ENCODE results near the gene SDCBP2. TPM values are rescaled to one million over a fixed set of nuclear protein-coding genes. Genes with fewer than 3 reads are reported as not detected.

Gene SDCBP2
- total RNA-seq, 1 donor from 2014 or later: 10.8 TPM

DNA sequence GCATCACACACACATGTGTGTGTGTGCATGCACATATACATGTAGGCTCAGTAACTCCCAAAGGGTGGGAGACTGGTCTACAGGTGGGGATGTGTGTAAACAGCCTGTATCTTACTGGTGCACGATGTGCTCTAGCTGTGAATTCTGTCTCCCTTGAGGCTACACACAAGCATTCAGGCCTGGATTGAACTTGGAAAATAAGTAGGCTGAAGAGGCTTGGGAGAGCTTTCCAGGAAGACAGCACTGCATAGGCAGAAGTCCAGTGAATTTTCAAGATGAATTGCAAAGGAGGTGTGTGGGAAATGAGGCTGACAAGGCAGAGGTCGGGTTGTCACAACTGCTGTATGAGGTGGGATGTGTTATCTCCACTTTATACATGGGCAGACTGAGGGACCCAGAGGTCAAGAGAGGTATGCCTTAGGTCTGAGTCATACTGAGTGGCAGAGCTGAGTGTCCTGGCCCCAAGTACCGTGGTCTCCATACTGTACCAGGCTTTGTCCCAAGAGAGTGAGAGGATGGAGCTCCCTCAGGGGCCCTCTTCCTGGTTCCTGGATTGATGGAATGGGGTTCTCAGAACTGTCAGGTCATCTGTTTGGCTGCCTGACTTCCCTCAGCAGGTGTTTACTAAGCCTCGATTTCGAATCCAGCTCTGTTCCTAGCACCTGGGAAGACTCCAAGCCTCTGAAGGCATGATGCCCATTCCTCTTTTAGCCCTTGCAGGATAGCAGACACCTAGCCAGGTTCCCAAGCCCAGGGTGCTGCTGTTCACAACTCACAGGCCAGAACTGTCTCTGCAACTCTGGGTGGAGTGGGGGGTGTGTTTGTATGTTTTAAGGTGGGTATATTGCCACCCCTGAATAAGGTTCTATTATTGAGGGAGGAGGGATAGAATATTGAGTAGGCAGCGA lies 48.5 kb downstream of the SDCBP2 start:
- Histone ChIP-seq H3K27me3 (ENCODE audit: low read depth) (no peaks in the 10 kb centered on the region), H3K36me3 (no peaks in the 10 kb centered on the region), H3K4me3 (no peak overlapping the region), H3K27ac (no peak overlapping the region), H3K9me3 (no peaks in the 10 kb centered on the region), H3K4me1 (no peaks in the 10 kb centered on the region)
- intact Hi-C loops (cut with DNase I): no loop called here
- ATAC-seq (peak in 1 of 2 donors; percentile 45), DNase-seq (no peak)
- no peak for TF ChIP-seq CTCF (IDR thresholded peaks at IDR 0.05)

- DNase-seq: no peak
- Histone ChIP-seq H3K36me3 (no peaks in the 10 kb centered on the region), H3K27me3 (ENCODE audit: low read depth) (no peaks in the 10 kb centered on the region), H3K9me3 (no peaks in the 10 kb centered on the region), H3K27ac (no peak overlapping the region), H3K4me1 (no peaks in the 10 kb centered on the region), H3K4me3 (no peak overlapping the region)
- intact Hi-C loops (cut with DNase I): no loop called here
- no peak for ATAC-seq
- TF ChIP-seq CTCF (IDR thresholded peaks at IDR 0.05): no peak
Observed at GRCh38 chr20:1278993-1279392, 49.9 kb downstream of the SDCBP2 start.

- Histone ChIP-seq H3K36me3 (no peaks in the 10 kb centered on the region), H3K27ac (no peak overlapping the region), H3K4me3 (no peak overlapping the region), H3K4me1 (no peaks in the 10 kb centered on the region), H3K9me3 (no peaks in the 10 kb centered on the region), H3K27me3 (ENCODE audit: low read depth) (no peaks in the 10 kb centered on the region)
- DNase-seq (no peak), ATAC-seq (no peak)
- intact Hi-C loops (cut with DNase I): no loop called here
- TF ChIP-seq CTCF (IDR thresholded peaks at IDR 0.05): no peak
Observed at GRCh38 chr20:1277529-1278322, 51.2 kb downstream of the SDCBP2 start.

GRCh38 chr20:1275919-1276318 lies 53.0 kb downstream of the SDCBP2 start:
- intact Hi-C loops (cut with DNase I): no loop called here
- no peak overlapping the region for H3K27ac ChIP-seq
- DNase-seq (no peak), ATAC-seq (no peak)
- no peak overlapping the region for H3K4me3 ChIP-seq
- no peaks in the 10 kb centered on the region for H3K9me3 ChIP-seq
- H3K36me3 ChIP-seq: no peaks in the 10 kb centered on the region
- no peak for TF ChIP-seq CTCF (IDR thresholded peaks at IDR 0.05)
- no peaks in the 10 kb centered on the region for H3K27me3 ChIP-seq (ENCODE audit: low read depth)
- no peaks in the 10 kb centered on the region for H3K4me1 ChIP-seq

DNA sequence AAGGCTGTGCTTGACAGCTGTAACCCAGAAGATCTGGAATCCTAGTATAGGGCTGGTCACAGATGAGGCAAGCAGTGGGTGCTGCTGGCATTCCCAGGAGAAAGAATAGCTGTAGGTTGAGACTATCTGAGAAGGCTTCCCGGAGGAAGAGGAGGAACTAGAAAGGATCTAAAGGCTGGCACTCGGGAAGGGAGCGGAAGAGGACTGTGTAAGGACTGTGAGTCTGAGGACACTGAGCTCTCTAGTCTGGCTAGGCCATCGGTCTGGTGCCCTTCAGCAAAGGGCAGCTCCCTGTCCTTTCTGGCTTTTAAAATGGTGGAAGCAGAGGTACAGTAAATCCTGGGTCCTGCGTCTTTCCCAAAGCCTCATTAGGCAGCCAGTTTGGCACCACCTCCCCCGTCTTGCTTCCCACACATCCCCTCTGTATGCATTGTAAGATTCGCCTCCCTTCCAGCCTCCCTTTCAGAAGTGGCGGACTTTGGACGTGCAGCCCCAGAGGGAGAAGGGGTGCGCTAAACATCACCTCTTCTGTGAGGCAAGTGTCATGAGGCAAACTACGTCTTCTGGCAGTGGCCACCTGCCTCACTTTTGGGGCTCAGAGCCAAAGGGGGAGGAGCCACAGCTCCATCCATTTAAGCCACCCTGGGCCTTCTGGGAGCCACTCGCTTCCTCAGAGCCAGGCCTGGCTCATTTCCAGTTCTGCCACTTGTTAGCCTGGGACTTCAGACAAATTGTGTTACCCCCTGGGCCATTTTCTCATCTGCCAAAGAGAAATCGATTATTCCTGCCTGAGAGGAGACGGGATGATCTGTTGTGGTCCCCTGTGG lies 54.2 kb downstream of the SDCBP2 start:
- Histone ChIP-seq H3K4me3 (no peak overlapping the region), H3K27me3 (ENCODE audit: low read depth) (no peaks in the 10 kb centered on the region), H3K9me3 (no peaks in the 10 kb centered on the region), H3K36me3 (no peaks in the 10 kb centered on the region), H3K4me1 (no peaks in the 10 kb centered on the region), H3K27ac (no peak overlapping the region)
- ATAC-seq (no peak), DNase-seq (no peak)
- TF ChIP-seq CTCF (IDR thresholded peaks at IDR 0.05): no peak
- intact Hi-C loops (cut with DNase I): no loop called here

Data from lower lobe of right lung (tissue), 2 donors.